ENCODE results near the gene TRIM33.

Gene TRIM33

DNA sequence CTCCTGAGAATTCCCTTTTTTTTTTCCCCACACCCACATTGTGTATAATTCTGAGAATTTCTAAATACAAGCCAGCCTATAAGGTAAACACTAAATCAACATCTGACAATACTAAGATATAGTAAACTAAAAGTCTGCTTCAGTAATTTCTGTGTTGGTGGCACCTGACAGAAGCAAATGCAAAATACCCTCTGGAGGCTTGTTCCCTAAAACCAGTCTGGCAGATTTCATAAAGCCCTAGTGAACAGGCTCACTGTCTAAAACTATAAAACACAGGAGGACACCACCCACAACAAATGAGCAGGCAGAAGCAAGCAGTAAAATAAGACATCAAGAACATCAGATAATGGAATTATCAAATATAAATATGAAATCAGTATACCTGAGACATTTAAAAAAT lies 11.5 kb downstream of the TRIM33 start:
- Mint-ChIP-seq H3K9me3 (peaks cover 22% of the 10 kb centered on the region), H3K4me1 (no peaks in the 10 kb centered on the region), H3K27ac (no peak overlapping the region), H3K27me3 (ENCODE audit: low read depth, poor library complexity) (no peaks in the 10 kb centered on the region), H3K4me3 (no peak overlapping the region), H3K36me3 (ENCODE audit: low read depth) (peaks cover 79% of the 10 kb centered on the region)
- no peak for TF ChIP-seq CTCF (IDR thresholded peaks at IDR 0.05)
- DNase-seq, result no peak

GRCh38 chr1:114496089-114496488 lies 14.9 kb downstream of the TRIM33 start:
- no peaks in the 10 kb centered on the region for H3K27me3 Mint-ChIP-seq (ENCODE audit: low read depth, poor library complexity)
- TF ChIP-seq CTCF (IDR thresholded peaks at IDR 0.05), result no peak
- no peak overlapping the region for H3K27ac Mint-ChIP-seq
- no peak for DNase-seq
- H3K4me3 Mint-ChIP-seq, result no peak overlapping the region
- H3K36me3 Mint-ChIP-seq (ENCODE audit: low read depth), result peaks cover 78% of the 10 kb centered on the region
- H3K4me1 Mint-ChIP-seq, result no peaks in the 10 kb centered on the region
- peaks cover 44% of the 10 kb centered on the region for H3K9me3 Mint-ChIP-seq

GRCh38 chr1:114495486-114495885 lies 15.5 kb downstream of the TRIM33 start:
- Mint-ChIP-seq H3K4me1 (no peaks in the 10 kb centered on the region), H3K36me3 (ENCODE audit: low read depth) (peaks cover 83% of the 10 kb centered on the region), H3K27ac (no peak overlapping the region), H3K9me3 (peaks cover 49% of the 10 kb centered on the region), H3K4me3 (no peak overlapping the region), H3K27me3 (ENCODE audit: low read depth, poor library complexity) (no peaks in the 10 kb centered on the region)
- no peak for DNase-seq
- TF ChIP-seq CTCF (IDR thresholded peaks at IDR 0.05), result no peak

GRCh38 chr1:114492978-114493377 lies 18.0 kb downstream of the TRIM33 start:
- Mint-ChIP-seq H3K27ac (no peak overlapping the region), H3K9me3 (peaks cover 54% of the 10 kb centered on the region), H3K4me3 (no peak overlapping the region), H3K4me1 (no peaks in the 10 kb centered on the region), H3K27me3 (ENCODE audit: low read depth, poor library complexity) (no peaks in the 10 kb centered on the region), H3K36me3 (ENCODE audit: low read depth) (peaks cover 87% of the 10 kb centered on the region)
- no peak for TF ChIP-seq CTCF (IDR thresholded peaks at IDR 0.05)
- DNase-seq, result no peak

GRCh38 chr1:114490274-114490693 lies 20.7 kb downstream of the TRIM33 start:
- TF ChIP-seq CTCF (IDR thresholded peaks at IDR 0.05), result no peak
- Mint-ChIP-seq H3K4me3 (no peak overlapping the region), H3K27me3 (ENCODE audit: low read depth, poor library complexity) (no peaks in the 10 kb centered on the region), H3K9me3 (peaks cover 72% of the 10 kb centered on the region), H3K36me3 (ENCODE audit: low read depth) (peaks cover 95% of the 10 kb centered on the region), H3K4me1 (no peaks in the 10 kb centered on the region), H3K27ac (no peak overlapping the region)
- DNase-seq, result no peak

- DNase-seq, result no peak
- no peak overlapping the region for H3K27ac Mint-ChIP-seq
- H3K4me1 Mint-ChIP-seq, result no peaks in the 10 kb centered on the region
- TF ChIP-seq CTCF (IDR thresholded peaks at IDR 0.05), result no peak
- H3K9me3 Mint-ChIP-seq, result peaks cover 66% of the 10 kb centered on the region
- peaks cover 85% of the 10 kb centered on the region for H3K36me3 Mint-ChIP-seq (ENCODE audit: low read depth)
- H3K27me3 Mint-ChIP-seq (ENCODE audit: low read depth, poor library complexity), result no peaks in the 10 kb centered on the region
- no peak overlapping the region for H3K4me3 Mint-ChIP-seq
Measured at GRCh38 chr1:114488739-114489138, 22.3 kb downstream of the TRIM33 start.

Data from nephron progenitor cell (in vitro differentiated cells).